Measurements from ENCODE around the gene FAM210B. TPM values are rescaled to one million over a fixed set of nuclear protein-coding genes. Genes with fewer than 3 reads are reported as not detected.
A peak's percentile ranks its signal among the peaks of the same experiment; 100 is the strongest.

Gene FAM210B
- total and polyA plus RNA-seq, 2 of the 13 experiments (the other 11 are each of a cell fraction or from before 2014, with no cell fraction given): 75.9 to 107 TPM

DNA sequence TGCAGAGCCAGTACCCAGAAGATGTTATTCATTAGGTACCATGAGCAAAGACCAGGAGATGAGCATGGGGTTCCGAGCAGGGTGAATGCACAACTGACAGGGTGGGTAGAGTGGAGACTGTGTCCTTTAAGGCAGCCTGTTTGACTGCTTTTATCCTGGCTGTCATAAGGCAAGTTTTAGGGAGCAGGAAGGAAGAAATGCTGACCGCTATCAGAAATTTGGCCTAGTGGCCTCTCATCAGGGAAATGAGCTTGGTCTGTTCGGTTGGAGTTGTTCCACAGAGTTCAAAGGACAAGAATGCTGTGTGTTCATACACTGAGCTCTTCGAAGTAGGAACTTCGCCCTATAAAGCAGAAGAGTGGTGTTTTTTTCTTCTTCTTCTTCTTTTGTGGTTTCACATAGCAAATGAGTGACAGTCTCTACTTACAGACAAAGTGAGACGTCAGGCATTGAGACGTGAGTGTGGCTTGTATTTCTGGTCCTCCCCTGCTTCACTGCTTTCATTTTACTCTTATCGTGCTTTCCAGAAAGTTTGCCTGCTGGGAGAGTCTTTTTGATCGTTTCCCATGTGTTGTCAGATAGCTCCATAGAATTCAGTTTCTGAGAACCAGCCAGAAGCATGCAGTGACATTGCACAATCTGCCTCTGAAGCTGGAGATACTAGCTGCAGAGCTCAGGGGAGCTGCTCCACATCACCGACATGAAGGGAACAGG lies 53.1 kb downstream of the FAM210B start, which contains the start of gene CASS4 (continued):
- TF ChIP-seq, protein P1, sequence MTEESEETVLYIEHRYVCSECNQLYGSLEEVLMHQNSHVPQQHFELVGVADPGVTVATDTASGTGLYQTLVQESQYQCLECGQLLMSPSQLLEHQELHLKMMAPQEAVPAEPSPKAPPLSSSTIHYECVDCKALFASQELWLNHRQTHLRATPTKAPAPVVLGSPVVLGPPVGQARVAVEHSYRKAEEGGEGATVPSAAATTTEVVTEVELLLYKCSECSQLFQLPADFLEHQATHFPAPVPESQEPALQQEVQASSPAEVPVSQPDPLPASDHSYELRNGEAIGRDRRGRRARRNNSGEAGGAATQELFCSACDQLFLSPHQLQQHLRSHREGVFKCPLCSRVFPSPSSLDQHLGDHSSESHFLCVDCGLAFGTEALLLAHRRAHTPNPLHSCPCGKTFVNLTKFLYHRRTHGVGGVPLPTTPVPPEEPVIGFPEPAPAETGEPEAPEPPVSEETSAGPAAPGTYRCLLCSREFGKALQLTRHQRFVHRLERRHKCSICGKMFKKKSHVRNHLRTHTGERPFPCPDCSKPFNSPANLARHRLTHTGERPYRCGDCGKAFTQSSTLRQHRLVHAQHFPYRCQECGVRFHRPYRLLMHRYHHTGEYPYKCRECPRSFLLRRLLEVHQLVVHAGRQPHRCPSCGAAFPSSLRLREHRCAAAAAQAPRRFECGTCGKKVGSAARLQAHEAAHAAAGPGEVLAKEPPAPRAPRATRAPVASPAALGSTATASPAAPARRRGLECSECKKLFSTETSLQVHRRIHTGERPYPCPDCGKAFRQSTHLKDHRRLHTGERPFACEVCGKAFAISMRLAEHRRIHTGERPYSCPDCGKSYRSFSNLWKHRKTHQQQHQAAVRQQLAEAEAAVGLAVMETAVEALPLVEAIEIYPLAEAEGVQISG (CRISPR knock-in tag; IDR thresholded peaks at IDR 0.05): no peak; the same call in 1 of the 2 replicates
- TF ChIP-seq CC2D1A (CRISPR knock-in tag; IDR thresholded peaks at IDR 0.05) (no peak), JARID2 (CRISPR knock-in tag; IDR thresholded peaks at IDR 0.05; ENCODE audit: insufficient replicate concordance) (no peak), ZNF256 (CRISPR knock-in tag; conservative IDR thresholded peaks at IDR 0.05) (no peak), ZNF10 (CRISPR knock-in tag; IDR thresholded peaks at IDR 0.05; ENCODE audit: borderline replicate concordance, low read depth) (no peak), ZZZ3 (CRISPR knock-in tag; IDR thresholded peaks at IDR 0.05; ENCODE audit: borderline replicate concordance) (0 out of 2 replicates have a peak, but pooled peaks have one; percentile 40), CBX2 (IDR thresholded peaks at IDR 0.05; ENCODE audit: low read depth, low read length) (no peak), CBX2 (CRISPR knock-in tag; IDR thresholded peaks at IDR 0.05; ENCODE audit: low read depth) (no peak), ZNF225 (CRISPR knock-in tag; IDR thresholded peaks at IDR 0.05) (no peak), ZNF567 (CRISPR knock-in tag; IDR thresholded peaks at IDR 0.05; ENCODE audit: borderline replicate concordance) (0 out of 2 replicates have a peak, but pooled peaks have one; percentile 18), ETV6 (CRISPR knock-in tag; conservative IDR thresholded peaks at IDR 0.05) (no peak), TCF7 (IDR thresholded peaks at IDR 0.05; ENCODE audit: low read depth) (no peak), PAWR (CRISPR knock-in tag; IDR thresholded peaks at IDR 0.05; ENCODE audit: borderline replicate concordance) (no peak), HMGA1 (CRISPR knock-in tag; conservative IDR thresholded peaks at IDR 0.05) (no peak), HNRNPL (IDR thresholded peaks at IDR 0.05; ENCODE audit: low read depth, low read length) (no peak), TARDBP (CRISPR knock-in tag; IDR thresholded peaks at IDR 0.05) (no peak), HDAC2 (CRISPR knock-in tag; IDR thresholded peaks at IDR 0.05) (peak; percentile 14; the same call in 1 of the 2 replicates), BRCA1 (CRISPR knock-in tag; IDR thresholded peaks at IDR 0.05) (no peak)
- TF ChIP-seq, protein P2, sequence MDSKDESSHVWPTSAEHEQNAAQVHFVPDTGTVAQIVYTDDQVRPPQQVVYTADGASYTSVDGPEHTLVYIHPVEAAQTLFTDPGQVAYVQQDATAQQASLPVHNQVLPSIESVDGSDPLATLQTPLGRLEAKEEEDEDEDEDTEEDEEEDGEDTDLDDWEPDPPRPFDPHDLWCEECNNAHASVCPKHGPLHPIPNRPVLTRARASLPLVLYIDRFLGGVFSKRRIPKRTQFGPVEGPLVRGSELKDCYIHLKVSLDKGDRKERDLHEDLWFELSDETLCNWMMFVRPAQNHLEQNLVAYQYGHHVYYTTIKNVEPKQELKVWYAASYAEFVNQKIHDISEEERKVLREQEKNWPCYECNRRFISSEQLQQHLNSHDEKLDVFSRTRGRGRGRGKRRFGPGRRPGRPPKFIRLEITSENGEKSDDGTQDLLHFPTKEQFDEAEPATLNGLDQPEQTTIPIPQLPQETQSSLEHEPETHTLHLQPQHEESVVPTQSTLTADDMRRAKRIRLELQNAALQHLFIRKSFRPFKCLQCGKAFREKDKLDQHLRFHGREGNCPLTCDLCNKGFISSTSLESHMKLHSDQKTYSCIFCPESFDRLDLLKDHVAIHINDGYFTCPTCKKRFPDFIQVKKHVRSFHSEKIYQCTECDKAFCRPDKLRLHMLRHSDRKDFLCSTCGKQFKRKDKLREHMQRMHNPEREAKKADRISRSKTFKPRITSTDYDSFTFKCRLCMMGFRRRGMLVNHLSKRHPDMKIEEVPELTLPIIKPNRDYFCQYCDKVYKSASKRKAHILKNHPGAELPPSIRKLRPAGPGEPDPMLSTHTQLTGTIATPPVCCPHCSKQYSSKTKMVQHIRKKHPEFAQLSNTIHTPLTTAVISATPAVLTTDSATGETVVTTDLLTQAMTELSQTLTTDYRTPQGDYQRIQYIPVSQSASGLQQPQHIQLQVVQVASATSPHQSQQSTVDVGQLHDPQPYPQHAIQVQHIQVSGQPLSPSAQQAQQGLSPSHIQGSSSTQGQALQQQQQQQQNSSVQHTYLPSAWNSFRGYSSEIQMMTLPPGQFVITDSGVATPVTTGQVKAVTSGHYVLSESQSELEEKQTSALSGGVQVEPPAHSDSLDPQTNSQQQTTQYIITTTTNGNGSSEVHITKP (CRISPR knock-in tag; IDR thresholded peaks at IDR 0.05; ENCODE audit: low read depth): no peak
- TF ChIP-seq, protein P3, sequence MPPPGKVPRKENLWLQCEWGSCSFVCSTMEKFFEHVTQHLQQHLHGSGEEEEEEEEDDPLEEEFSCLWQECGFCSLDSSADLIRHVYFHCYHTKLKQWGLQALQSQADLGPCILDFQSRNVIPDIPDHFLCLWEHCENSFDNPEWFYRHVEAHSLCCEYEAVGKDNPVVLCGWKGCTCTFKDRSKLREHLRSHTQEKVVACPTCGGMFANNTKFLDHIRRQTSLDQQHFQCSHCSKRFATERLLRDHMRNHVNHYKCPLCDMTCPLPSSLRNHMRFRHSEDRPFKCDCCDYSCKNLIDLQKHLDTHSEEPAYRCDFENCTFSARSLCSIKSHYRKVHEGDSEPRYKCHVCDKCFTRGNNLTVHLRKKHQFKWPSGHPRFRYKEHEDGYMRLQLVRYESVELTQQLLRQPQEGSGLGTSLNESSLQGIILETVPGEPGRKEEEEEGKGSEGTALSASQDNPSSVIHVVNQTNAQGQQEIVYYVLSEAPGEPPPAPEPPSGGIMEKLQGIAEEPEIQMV (CRISPR knock-in tag; IDR thresholded peaks at IDR 0.05; ENCODE audit: low read depth): no peak
- TF ChIP-seq, protein P4, sequence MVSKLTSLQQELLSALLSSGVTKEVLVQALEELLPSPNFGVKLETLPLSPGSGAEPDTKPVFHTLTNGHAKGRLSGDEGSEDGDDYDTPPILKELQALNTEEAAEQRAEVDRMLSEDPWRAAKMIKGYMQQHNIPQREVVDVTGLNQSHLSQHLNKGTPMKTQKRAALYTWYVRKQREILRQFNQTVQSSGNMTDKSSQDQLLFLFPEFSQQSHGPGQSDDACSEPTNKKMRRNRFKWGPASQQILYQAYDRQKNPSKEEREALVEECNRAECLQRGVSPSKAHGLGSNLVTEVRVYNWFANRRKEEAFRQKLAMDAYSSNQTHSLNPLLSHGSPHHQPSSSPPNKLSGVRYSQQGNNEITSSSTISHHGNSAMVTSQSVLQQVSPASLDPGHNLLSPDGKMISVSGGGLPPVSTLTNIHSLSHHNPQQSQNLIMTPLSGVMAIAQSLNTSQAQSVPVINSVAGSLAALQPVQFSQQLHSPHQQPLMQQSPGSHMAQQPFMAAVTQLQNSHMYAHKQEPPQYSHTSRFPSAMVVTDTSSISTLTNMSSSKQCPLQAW (CRISPR knock-in tag; IDR thresholded peaks at IDR 0.05): no peak
